Natural killer cell (primary cell): Measurements from ENCODE around the gene WSCD2. TPM values are rescaled to one million over a fixed set of nuclear protein-coding genes. Genes with fewer than 3 reads are reported as not detected.

Source experiments
- ATAC-seq, 3 donors: fragments of 150-1000 bp in 2 of 3; fragments of 200-7000 bp in 1 of 3; cut with Tn5 transposase; 1 replicate in 1 of 3; 2 replicates in 2 of 3; pipeline ENCODE4 v1.10.0; 2021; ENCODE audit warnings: mild to moderate bottlenecking in 2 of 3, moderate library complexity in 2 of 3
- DNase-seq, 2 donors: peaks; one replicate each; pipeline versions ENCODE4 v3.0.0 to v3.0.0-alpha.2; 2013 to 2021; ENCODE audit warnings: mixed read lengths in 1 of 2
- H3K27ac ChIP-seq: one replicate; pipeline ENCODE4 v1.5.1; 2013; ENCODE audit warnings: mild to moderate bottlenecking, low read length
- H3K27me3 ChIP-seq: one replicate; pipeline ENCODE4 v1.6.1; 2013; ENCODE audit warnings: low read length; ENCODE audit not compliant: control insufficient read depth, insufficient read depth
- H3K36me3 ChIP-seq: one replicate; pipeline ENCODE4 v1.6.1; 2013; ENCODE audit warnings: low read length; ENCODE audit not compliant: control insufficient read depth, insufficient read depth
- H3K4me1 ChIP-seq: one replicate; pipeline ENCODE4 v1.6.1; 2013; ENCODE audit warnings: low read length; ENCODE audit not compliant: control insufficient read depth, insufficient read depth
- H3K4me3 ChIP-seq: one replicate; pipeline ENCODE4 v1.5.1; 2013; ENCODE audit warnings: low read length
- H3K9me3 ChIP-seq: one replicate; pipeline ENCODE4 v1.6.1; 2013; ENCODE audit warnings: low read length; ENCODE audit not compliant: control insufficient read depth, insufficient read depth
- H3K27ac Mint-ChIP-seq, 2 donors: one replicate each; pipeline ENCODE4 v1.8.0; 2022; ENCODE audit warnings: mild to moderate bottlenecking in 2 of 2, mixed read lengths in 2 of 2, moderate library complexity in 1 of 2
- H3K27me3 Mint-ChIP-seq, 2 donors: one replicate each; pipeline ENCODE4 v1.8.0; 2022; ENCODE audit warnings: low read depth in 2 of 2, mixed read lengths in 2 of 2
- H3K36me3 Mint-ChIP-seq: one replicate; pipeline ENCODE4 v1.8.0; 2022; ENCODE audit warnings: mixed read lengths
- H3K4me1 Mint-ChIP-seq, 2 donors: one replicate each; pipeline ENCODE4 v1.8.0; 2022; ENCODE audit warnings: mixed read lengths in 2 of 2
- H3K4me3 Mint-ChIP-seq: one replicate; pipeline ENCODE4 v1.8.0; 2022; ENCODE audit warnings: mild to moderate bottlenecking, moderate library complexity, mixed read lengths
- H3K9me3 Mint-ChIP-seq, 2 donors: one replicate each; pipeline ENCODE4 v1.8.0; 2022; ENCODE audit warnings: mixed read lengths in 2 of 2
- CTCF ChIP-seq: fragments of 200-600 bp; IDR thresholded peaks from one replicate; pipeline ENCODE4 v1.8.0; 2022; ENCODE audit warnings: antibody characterized with exemption
- WGBS: methylation state at CpG from one replicate; pipeline ENCODE4 v1.1.7; 2013; ENCODE audit warnings: missing lambda C conversion rate; ENCODE audit not compliant: insufficient coverage; 5-methylcytosine and 5-hydroxymethylcytosine counted together
- intact Hi-C: fragments of 100-400 bp; cut with micrococcal nuclease; formaldehyde crosslinking; loops from one replicate; pipeline ENCODE4 v1.14.2; 2022
- total RNA-seq, 4 donors: library from RNA; stranded (reverse); fragments of 120-200 nt in 1 of 4; gene quantifications; one replicate each; pipeline versions ENCODE4 v1.2.3 to v1.2.4, GENCODE V29; 2013 to 2022

The WSCD2 gene
- total RNA-seq, 3 donors from 2014 or later (not counting 1 experiment from before 2014, with no cell fraction given): 0.32 to 0.78 TPM; not detected in 1

GRCh38 chr12:108121320-108121719 is 7.8 kb upstream of the WSCD2 start:
- Histone ChIP-seq H3K27ac (no peak overlapping the region), H3K36me3 (no peaks in the 10 kb centered on the region), H3K4me3 (no peak overlapping the region), H3K27me3 (no peaks in the 10 kb centered on the region), H3K4me1 (peaks cover 3% of the 10 kb centered on the region), H3K9me3 (no peaks in the 10 kb centered on the region)
- H3K27ac Mint-ChIP-seq: no peak overlapping the region
- ATAC-seq (no peak), DNase-seq (no peak)
- H3K4me3 Mint-ChIP-seq: no peak overlapping the region
- no peaks in the 10 kb centered on the region for H3K9me3 Mint-ChIP-seq
- no peak for TF ChIP-seq CTCF
- intact Hi-C loops: no loop called here
- H3K4me1 Mint-ChIP-seq: peaks cover 0 to 10% of the 10 kb centered on the region in 2 donors
- H3K27me3 Mint-ChIP-seq: peaks cover 16 to 18% of the 10 kb centered on the region in 2 donors
- H3K36me3 Mint-ChIP-seq: no peaks in the 10 kb centered on the region
- 84% methylated on average over 6 of the region's 6 CpGs for WGBS

- no peak overlapping the region for H3K27ac Mint-ChIP-seq
- intact Hi-C loops: no loop called here
- no peak for ATAC-seq
- no peak overlapping the region for H3K4me3 Mint-ChIP-seq
- Histone ChIP-seq H3K4me1 (peaks cover 3% of the 10 kb centered on the region), H3K27ac (no peak overlapping the region), H3K36me3 (no peaks in the 10 kb centered on the region), H3K27me3 (no peaks in the 10 kb centered on the region), H3K9me3 (no peaks in the 10 kb centered on the region), H3K4me3 (no peak overlapping the region)
- DNase-seq: no peak
- peaks cover 0 to 10% of the 10 kb centered on the region in 2 donors for H3K4me1 Mint-ChIP-seq
- TF ChIP-seq CTCF: no peak
- H3K9me3 Mint-ChIP-seq: no peaks in the 10 kb centered on the region
- H3K36me3 Mint-ChIP-seq: no peaks in the 10 kb centered on the region
- H3K27me3 Mint-ChIP-seq: peaks cover 18 to 24% of the 10 kb centered on the region in 2 donors
- WGBS: 91% methylated on average over 2 of the region's 2 CpGs
These were observed 7.2 kb upstream of the WSCD2 start for GRCh38 chr12:108121728-108122471.

- no peaks in the 10 kb centered on the region for H3K9me3 Mint-ChIP-seq
- no peaks in the 10 kb centered on the region for H3K9me3 ChIP-seq
- peaks cover 7% of the 10 kb centered on the region for H3K27me3 ChIP-seq
- H3K27ac Mint-ChIP-seq: no peak overlapping the region
- H3K27ac ChIP-seq: no peak overlapping the region
- H3K36me3 ChIP-seq: no peaks in the 10 kb centered on the region
- no peak overlapping the region for H3K4me3 ChIP-seq
- DNase-seq: no peak
- H3K4me3 Mint-ChIP-seq: no peak overlapping the region
- H3K4me1 Mint-ChIP-seq: peaks cover 0 to 10% of the 10 kb centered on the region in 2 donors
- peaks cover 3% of the 10 kb centered on the region for H3K4me1 ChIP-seq
- intact Hi-C loops: no loop called here
- no peak for TF ChIP-seq CTCF
- peaks cover 24 to 31% of the 10 kb centered on the region in 2 donors for H3K27me3 Mint-ChIP-seq
- no peaks in the 10 kb centered on the region for H3K36me3 Mint-ChIP-seq
- no peak for ATAC-seq
- 74% methylated on average over 2 of the region's 2 CpGs for whole genome bisulfite sequencing
These were observed 6.4 kb upstream of the WSCD2 start for GRCh38 chr12:108122644-108123043.

- H3K27me3 Mint-ChIP-seq: peaks cover 30 to 39% of the 10 kb centered on the region in 2 donors
- H3K4me1 Mint-ChIP-seq: peaks cover 0 to 10% of the 10 kb centered on the region in 2 donors
- no peaks in the 10 kb centered on the region for H3K9me3 Mint-ChIP-seq
- Histone ChIP-seq H3K9me3 (no peaks in the 10 kb centered on the region), H3K36me3 (no peaks in the 10 kb centered on the region), H3K4me3 (no peak overlapping the region), H3K4me1 (peaks cover 3% of the 10 kb centered on the region), H3K27me3 (peaks cover 13% of the 10 kb centered on the region), H3K27ac (no peak overlapping the region)
- DNase-seq (no peak), ATAC-seq (no peak)
- H3K4me3 Mint-ChIP-seq: no peak overlapping the region
- H3K36me3 Mint-ChIP-seq: no peaks in the 10 kb centered on the region
- intact Hi-C loops: no loop called here
- H3K27ac Mint-ChIP-seq: no peak overlapping the region
- 57% methylated on average over 5 of the region's 6 CpGs for WGBS
- no peak for TF ChIP-seq CTCF
These were observed 5.7 kb upstream of the WSCD2 start for GRCh38 chr12:108123402-108123801.
